Dermis blood vessel endothelial cell (primary cell): ENCODE data around the gene PLET1. TPM values are rescaled to one million over a fixed set of nuclear protein-coding genes. Genes with fewer than 3 reads are reported as not detected.
"Not testable (repeated sequence)": the region's sequence is repeated elsewhere in the genome, so short reads cannot be mapped to it uniquely, and the experiment has no call there.

Experiments
- DNase-seq: peaks from one replicate; pipeline ENCODE4 v3.0.0; 2010
- total RNA-seq: library from RNA; depleted of rRNA; stranded (reverse); fragments of >200 nt; gene quantifications from 2 replicates; pipeline ENCODE4 v1.2.3, GENCODE V29; 2014

Gene PLET1
- total RNA-seq, 1 donor from 2014 or later: not detected

- no peak for DNase-seq
These were observed 49.8 kb downstream of the PLET1 start for GRCh38 chr11:112210890-112211289.

GRCh38 chr11:112206071-112206470 lies 54.6 kb downstream of the PLET1 start:
- DNase-seq: no peak

- DNase-seq: no peak
These were observed 60.4 kb downstream of the PLET1 start for GRCh38 chr11:112200252-112200651.

GRCh38 chr11:112199101-112199500 lies 61.6 kb downstream of the PLET1 start:
- DNase-seq: not testable (repeated sequence)

Other genes with a start within 250 kb of the PLET1 start
- 25.5 and 41.6 TPM in 2 replicates for gene DLAT, start 235.5 kb downstream of the PLET1 start, total RNA-seq
- gene PIH1D2, start 186.8 kb downstream of the PLET1 start, total RNA-seq: 0.93 and 1.4 TPM in 2 replicates
- gene NKAPD1, start 186.6 kb downstream of the PLET1 start, total RNA-seq: 17.9 and 22.0 TPM in 2 replicates
- 43.8 and 54.6 TPM in 2 replicates for gene TIMM8B, start 174.1 kb downstream of the PLET1 start, total RNA-seq
- 198 and 201 TPM in 2 replicates for gene SDHD, start 174.0 kb downstream of the PLET1 start, total RNA-seq
- gene IL18, start 96.8 kb downstream of the PLET1 start, total RNA-seq: 0.33 and 0.34 TPM in 2 replicates
- not detected in 2 replicates for gene TEX12, start 93.5 kb downstream of the PLET1 start, total RNA-seq
- 0.68 and 1.3 TPM in 2 replicates for gene BCO2, start 85.3 kb downstream of the PLET1 start, total RNA-seq
- 33.9 and 45.1 TPM in 2 replicates for gene PTS, start 34.4 kb downstream of the PLET1 start, total RNA-seq